SU-DHL-6 (cell line): Measurements from ENCODE around the gene SMARCA4.
A peak's percentile ranks its signal among the peaks of the same experiment; 100 is the strongest.

Experiments used
- H2AFZ ChIP-seq: fragments of 200-600 bp; sonication (generic); 2 replicates; pipeline ENCODE4 v1.6.1; 2014; ENCODE audit warnings: low read depth, mild to moderate bottlenecking, moderate library complexity, mixed read lengths, antibody characterized with exemption, low read length; ENCODE audit not compliant: severe bottlenecking
- H3F3A ChIP-seq: fragments of 200-600 bp; shearing (Covaris generic); 2 replicates; pipeline ENCODE4 v1.6.0; 2016; ENCODE audit warnings: antibody characterized with exemption, mild to moderate bottlenecking; ENCODE audit not compliant: insufficient read depth
- H3K27ac ChIP-seq: fragments of 200-600 bp; sonication (generic); 2 replicates; pipeline ENCODE4 v1.5.1; 2016; ENCODE audit warnings: low read depth, mild to moderate bottlenecking, low read length, moderate library complexity, mixed read lengths
- H3K27me3 ChIP-seq: fragments of 200-600 bp; sonication (generic), shearing (Covaris generic); 2 replicates; pipeline ENCODE4 v1.6.0; 2014; ENCODE audit warnings: mild to moderate bottlenecking, low read length
- H3K36me3 ChIP-seq: fragments of 200-600 bp; sonication (generic); 2 replicates; pipeline ENCODE4 v1.6.1; 2014; ENCODE audit warnings: mild to moderate bottlenecking, low read length, mixed read lengths
- H3K4me2 ChIP-seq: fragments of 300-600, 200-600 bp; shearing (Covaris generic), sonication (generic); 2 replicates; pipeline ENCODE4 v1.6.0; 2014; ENCODE audit warnings: low read length, low read depth, mild to moderate bottlenecking; ENCODE audit not compliant: poor library complexity, severe bottlenecking
- H3K4me3 ChIP-seq: fragments of 200-600 bp; sonication (generic); 2 replicates; pipeline ENCODE4 v1.5.1; 2014; ENCODE audit warnings: antibody characterized with exemption, low read length, mild to moderate bottlenecking, mixed read lengths; ENCODE audit not compliant: insufficient read depth, poor library complexity, severe bottlenecking
- H3K79me2 ChIP-seq: fragments of 200-600 bp; sonication (generic); 2 replicates; pipeline ENCODE4 v1.6.1; 2014; ENCODE audit warnings: mild to moderate bottlenecking, low read length, moderate library complexity; ENCODE audit not compliant: insufficient read depth
- H3K9ac ChIP-seq: fragments of 200-600 bp; sonication (generic); 2 replicates; pipeline ENCODE4 v1.7.0; 2014; ENCODE audit warnings: mild to moderate bottlenecking, low read length
- H3K9me2 ChIP-seq: fragments of 200-600 bp; sonication (generic); replicated peaks from 2 replicates; pipeline ENCODE4 v1.6.1; 2014; ENCODE audit warnings: low read length; ENCODE audit not compliant: insufficient read depth
- H3K9me3 ChIP-seq: fragments of 200-600 bp; sonication (generic); 2 replicates; pipeline ENCODE4 v1.6.1; 2014; ENCODE audit warnings: low read length, mixed read lengths; ENCODE audit not compliant: insufficient read depth
- H4K20me1 ChIP-seq: fragments of 200-600 bp; sonication (generic); 2 replicates; pipeline ENCODE4 v1.6.1; 2014; ENCODE audit warnings: low read depth, mild to moderate bottlenecking, antibody characterized with exemption, low read length, moderate library complexity, mixed read lengths
- EZH2phosphoT487 ChIP-seq: fragments of 200-600 bp; sonication (generic), shearing (Covaris generic); conservative IDR thresholded peaks from 2 replicates; pipeline ENCODE4 v1.6.1; 2018; ENCODE audit warnings: mild to moderate bottlenecking, antibody characterized with exemption, low read length, moderate library complexity, mixed read lengths
- TF ChIP-seq, protein P1 (sequence below): fragments of 200-600 bp; sonication (generic); IDR thresholded peaks from one replicate; pipeline ENCODE4 v1.5.1; 2017; ENCODE audit warnings: antibody characterized with exemption, mild to moderate bottlenecking, low read length, moderate library complexity; ENCODE audit not compliant: insufficient read depth, poor library complexity, severe bottlenecking

Gene SMARCA4

DNA sequence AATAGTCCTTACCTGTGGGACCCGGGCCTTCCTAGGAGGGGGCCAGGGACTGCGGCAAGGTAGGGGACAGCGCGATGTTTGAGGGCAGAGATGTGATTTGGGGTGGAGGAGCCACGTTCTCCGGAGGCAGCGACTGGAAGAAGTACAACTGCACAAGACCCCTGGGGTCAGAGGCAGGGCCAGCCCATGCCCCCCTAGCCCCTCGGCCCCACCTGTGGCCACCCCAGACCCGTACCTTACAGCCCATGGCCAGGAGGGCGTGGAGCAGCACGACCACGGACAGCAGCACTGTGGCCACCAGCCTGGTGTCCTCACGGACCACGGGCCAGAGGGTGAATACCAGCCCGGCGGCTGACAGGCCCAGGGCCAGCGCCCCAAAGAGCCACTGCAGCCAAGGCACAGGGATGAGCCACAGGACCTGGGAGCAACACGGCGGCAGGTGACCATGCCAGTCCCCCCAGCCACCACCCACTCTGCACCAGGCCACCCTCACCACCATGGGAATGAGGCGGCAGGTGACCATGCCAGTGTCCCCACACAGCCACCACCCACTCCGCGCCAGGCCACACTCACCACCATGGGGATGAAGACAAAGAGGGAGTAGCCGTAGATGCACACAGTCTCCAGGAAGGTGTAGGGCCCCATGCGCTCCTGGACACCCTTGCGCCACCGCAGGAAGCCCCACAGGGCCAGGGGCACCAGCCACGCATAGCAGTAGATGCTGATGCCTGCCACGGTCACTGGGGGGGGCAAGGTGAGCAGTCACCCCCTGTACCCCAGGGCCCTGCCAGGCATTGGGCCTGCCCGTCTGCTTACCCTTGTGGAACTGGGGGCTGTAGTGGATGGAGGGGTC is 37.3 kb upstream of the SMARCA4 start:
- Histone ChIP-seq H3K79me2 (no peaks in the 10 kb centered on the region), H3K27me3 (no peaks in the 10 kb centered on the region), H3K9me2 (no peaks in the 10 kb centered on the region), H3K4me3 (no peak overlapping the region), H3K27ac (no peak overlapping the region), H2AFZ (no peak overlapping the region), H3K9ac (no peak overlapping the region), H3K9me3 (no peaks in the 10 kb centered on the region), H3K4me2 (no peak overlapping the region), H3F3A (0 out of 2 replicates have a peak, but pooled peaks cover 7% of the 10 kb centered on the region), H4K20me1 (no peaks in the 10 kb centered on the region), H3K36me3 (no peaks in the 10 kb centered on the region)
- TF ChIP-seq, protein P1, sequence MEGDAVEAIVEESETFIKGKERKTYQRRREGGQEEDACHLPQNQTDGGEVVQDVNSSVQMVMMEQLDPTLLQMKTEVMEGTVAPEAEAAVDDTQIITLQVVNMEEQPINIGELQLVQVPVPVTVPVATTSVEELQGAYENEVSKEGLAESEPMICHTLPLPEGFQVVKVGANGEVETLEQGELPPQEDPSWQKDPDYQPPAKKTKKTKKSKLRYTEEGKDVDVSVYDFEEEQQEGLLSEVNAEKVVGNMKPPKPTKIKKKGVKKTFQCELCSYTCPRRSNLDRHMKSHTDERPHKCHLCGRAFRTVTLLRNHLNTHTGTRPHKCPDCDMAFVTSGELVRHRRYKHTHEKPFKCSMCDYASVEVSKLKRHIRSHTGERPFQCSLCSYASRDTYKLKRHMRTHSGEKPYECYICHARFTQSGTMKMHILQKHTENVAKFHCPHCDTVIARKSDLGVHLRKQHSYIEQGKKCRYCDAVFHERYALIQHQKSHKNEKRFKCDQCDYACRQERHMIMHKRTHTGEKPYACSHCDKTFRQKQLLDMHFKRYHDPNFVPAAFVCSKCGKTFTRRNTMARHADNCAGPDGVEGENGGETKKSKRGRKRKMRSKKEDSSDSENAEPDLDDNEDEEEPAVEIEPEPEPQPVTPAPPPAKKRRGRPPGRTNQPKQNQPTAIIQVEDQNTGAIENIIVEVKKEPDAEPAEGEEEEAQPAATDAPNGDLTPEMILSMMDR = no peak
- TF ChIP-seq EZH2phosphoT487 = no peak

DNA sequence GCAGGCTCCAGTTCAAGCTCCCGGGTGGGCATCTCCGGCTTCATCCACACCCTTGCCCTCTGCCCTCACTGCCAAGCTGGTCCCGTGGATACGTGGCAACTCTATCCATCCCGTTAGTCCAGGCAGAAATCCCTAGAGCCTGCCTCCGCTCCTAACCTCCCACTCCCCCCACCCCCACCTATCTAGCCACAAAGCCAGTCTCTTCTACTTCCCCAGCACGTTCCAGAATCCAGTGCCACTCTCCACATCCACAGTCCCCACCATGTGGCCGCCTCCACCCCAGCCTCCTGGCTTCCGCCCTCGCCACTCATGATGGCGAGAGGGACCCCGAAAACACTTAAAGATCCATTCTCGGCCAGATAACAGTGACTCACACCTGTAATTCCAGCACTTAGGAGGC is 36.2 kb upstream of the SMARCA4 start:
- H3K27me3 ChIP-seq = no peaks in the 10 kb centered on the region
- 0 out of 2 replicates have a peak, but pooled peaks cover 3% of the 10 kb centered on the region for H3F3A ChIP-seq
- no peak overlapping the region for H2AFZ ChIP-seq
- no peak overlapping the region for H3K9ac ChIP-seq
- H4K20me1 ChIP-seq = no peaks in the 10 kb centered on the region
- H3K9me3 ChIP-seq = no peaks in the 10 kb centered on the region
- peaks cover 7% of the 10 kb centered on the region for H3K79me2 ChIP-seq
- TF ChIP-seq, protein P1 = no peak
- TF ChIP-seq EZH2phosphoT487 = no peak
- no peaks in the 10 kb centered on the region for H3K36me3 ChIP-seq
- no peak overlapping the region for H3K27ac ChIP-seq
- H3K9me2 ChIP-seq = no peaks in the 10 kb centered on the region
- no peak overlapping the region for H3K4me3 ChIP-seq
- no peak overlapping the region for H3K4me2 ChIP-seq

DNA sequence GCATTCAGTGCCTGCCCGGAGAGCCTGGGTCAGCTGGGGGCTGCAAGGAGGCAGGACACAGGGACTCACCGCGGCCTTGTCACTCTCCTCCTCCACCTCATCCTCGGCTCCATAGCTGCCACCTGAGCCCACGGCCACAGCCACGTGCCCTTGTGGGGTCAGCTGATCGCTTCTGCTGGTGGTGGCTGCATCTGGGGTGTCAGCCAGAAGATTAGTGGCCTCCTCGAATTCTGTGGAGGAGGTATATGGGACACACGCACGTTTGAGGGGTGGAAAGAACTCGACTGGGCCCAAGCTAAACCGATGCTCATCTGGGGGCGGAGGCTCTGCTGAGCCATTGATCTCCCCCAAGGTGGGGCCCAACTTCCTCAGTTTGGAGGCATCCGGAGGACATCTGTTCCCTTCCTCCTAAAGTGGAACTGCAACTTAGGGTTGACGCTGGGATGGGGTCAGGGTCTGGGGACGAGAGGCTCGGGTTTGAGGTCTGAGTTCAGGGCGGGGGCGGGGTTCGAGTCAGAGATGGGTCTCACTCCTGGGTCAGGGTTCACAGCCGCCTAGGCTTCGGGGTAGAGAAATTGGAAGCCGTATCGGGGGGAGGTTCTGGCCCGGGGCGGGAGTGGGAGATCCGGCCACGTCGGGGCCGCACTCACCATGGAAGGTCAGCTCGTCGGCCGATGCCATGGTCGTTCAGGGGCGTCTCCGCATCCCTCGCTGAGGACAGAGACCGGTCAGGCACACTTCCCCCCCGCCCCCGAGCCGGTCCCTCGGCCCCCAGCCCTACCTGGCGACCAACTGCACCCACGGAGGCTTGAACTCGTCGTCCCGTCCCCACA is 32.9 kb upstream of the SMARCA4 start:
- H3K9ac ChIP-seq = peak overlapping the region; percentile 74
- no peaks in the 10 kb centered on the region for H3K9me2 ChIP-seq
- H3K27ac ChIP-seq = no peak overlapping the region; the same call in 1 of the 2 replicates
- no peaks in the 10 kb centered on the region for H3K9me3 ChIP-seq
- H4K20me1 ChIP-seq = no peaks in the 10 kb centered on the region; the same call in 1 of the 2 replicates
- H3K4me3 ChIP-seq = peak overlapping the region; percentile 82
- peak overlapping the region; percentile 55 for H2AFZ ChIP-seq
- TF ChIP-seq EZH2phosphoT487 = no peak
- TF ChIP-seq, protein P1 = no peak
- H3K4me2 ChIP-seq = peak overlapping the region; percentile 70
- H3K27me3 ChIP-seq = no peaks in the 10 kb centered on the region
- H3F3A ChIP-seq = 0 out of 2 replicates have a peak, but pooled peaks cover 3% of the 10 kb centered on the region
- H3K79me2 ChIP-seq = peaks cover 30% of the 10 kb centered on the region
- no peaks in the 10 kb centered on the region for H3K36me3 ChIP-seq
